Measurements from ENCODE around the gene SDF4.

SDF4 gene

DNA sequence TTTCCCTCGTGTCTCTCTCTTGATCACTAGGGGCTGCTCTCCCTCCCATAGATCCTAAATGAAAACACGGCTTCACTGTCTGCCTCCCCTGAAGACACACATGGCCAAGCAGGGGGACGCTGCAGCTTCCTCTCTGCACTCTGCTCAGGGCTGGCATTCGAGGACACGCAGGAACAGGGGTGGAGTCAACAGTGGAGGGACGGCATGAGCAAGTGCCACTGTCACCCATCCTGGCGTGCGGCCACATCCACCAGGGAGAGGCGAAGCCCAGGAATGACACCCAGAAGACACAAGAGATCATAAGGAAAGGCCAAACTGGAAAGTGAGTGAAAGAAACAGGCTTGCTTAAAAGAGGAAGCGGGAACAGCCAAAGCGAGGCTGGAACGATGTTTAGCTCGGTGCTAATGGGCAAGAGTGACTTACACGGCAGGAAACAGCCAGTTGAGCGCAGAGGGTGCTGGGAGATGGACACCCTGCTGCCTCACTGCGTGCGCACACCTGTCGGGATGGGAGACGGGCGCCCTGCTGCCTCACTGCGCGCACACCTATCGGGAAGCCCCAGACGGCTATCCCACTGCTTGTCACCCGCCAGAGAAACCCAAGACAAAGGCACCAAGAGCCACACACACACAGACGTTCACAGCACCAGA lies 28.3 kb upstream of the SDF4 start:
- Histone ChIP-seq H3K4me3 (ENCODE audit: low read depth in 1 of 2, low read length in 2 of 2) (no peak overlapping the region), H3K9ac (ENCODE audit: low read depth in 1 of 2, low read length in 2 of 2) (no peak overlapping the region), H3K4me1 (ENCODE audit: control insufficient read depth in 1 of 2, insufficient read depth in 2 of 2, low read length in 2 of 2) (peaks cover 0 to 3% of the 10 kb centered on the region in 2 donors), H3K27ac (ENCODE audit: low read depth, low read length) (no peak overlapping the region), H3K9me3 (ENCODE audit: control insufficient read depth in 1 of 2, low read length in 2 of 2) (no peaks in the 10 kb centered on the region), H3K27me3 (ENCODE audit: control insufficient read depth in 1 of 2, insufficient read depth in 2 of 2, low read length in 2 of 2) (no peaks in the 10 kb centered on the region), H3K36me3 (ENCODE audit: control insufficient read depth in 1 of 2, insufficient read depth in 2 of 2, low read length in 2 of 2) (peaks cover 41 to 76% of the 10 kb centered on the region in 2 donors)

DNA sequence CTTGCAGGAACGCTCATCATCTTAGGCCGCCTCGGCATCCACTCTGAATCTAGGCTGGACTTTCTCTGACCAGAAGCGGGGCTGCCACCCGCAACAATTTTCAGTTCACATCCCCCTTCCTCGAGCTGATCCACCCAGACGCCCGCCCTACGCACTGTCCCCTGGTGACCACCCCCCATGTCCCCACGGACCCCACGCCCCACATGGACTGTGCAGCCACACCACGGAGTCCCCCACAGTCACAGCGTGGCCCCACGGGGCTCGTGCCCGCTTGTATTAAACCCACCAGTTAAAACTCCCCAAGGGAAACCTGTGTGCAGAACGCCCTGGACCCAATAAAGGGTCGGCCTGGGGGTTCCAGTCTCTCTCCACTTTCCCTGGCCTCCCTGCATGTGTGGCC lies 27.7 kb upstream of the SDF4 start:
- Histone ChIP-seq H3K4me1 (ENCODE audit: control insufficient read depth in 1 of 2, insufficient read depth in 2 of 2, low read length in 2 of 2) (peaks cover 0 to 3% of the 10 kb centered on the region in 2 donors), H3K36me3 (ENCODE audit: control insufficient read depth in 1 of 2, insufficient read depth in 2 of 2, low read length in 2 of 2) (peaks cover 40 to 77% of the 10 kb centered on the region in 2 donors)

DNA sequence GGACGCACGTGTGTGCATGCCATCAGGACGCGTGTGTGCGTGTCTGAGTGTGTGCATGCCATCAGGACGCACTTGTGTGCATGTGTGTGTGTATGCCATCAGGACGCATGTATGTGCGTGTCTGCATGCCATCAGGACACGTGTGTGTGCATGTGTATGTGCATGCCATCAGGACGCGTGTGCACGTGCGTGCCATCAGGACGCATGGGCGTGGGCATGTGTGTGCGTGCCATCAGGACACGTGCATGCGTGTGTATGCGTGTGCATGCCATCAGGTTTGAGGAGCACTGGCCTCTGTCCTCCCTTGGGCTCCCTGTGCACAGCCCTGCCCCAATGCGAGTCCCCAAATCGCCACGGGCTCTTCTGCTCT lies 27.3 kb upstream of the SDF4 start:
- Histone ChIP-seq H3K27ac (ENCODE audit: low read depth, low read length) (no peak overlapping the region), H3K36me3 (ENCODE audit: control insufficient read depth in 1 of 2, insufficient read depth in 2 of 2, low read length in 2 of 2) (peaks cover 40 to 75% of the 10 kb centered on the region in 2 donors), H3K9me3 (ENCODE audit: control insufficient read depth in 1 of 2, low read length in 2 of 2) (no peaks in the 10 kb centered on the region), H3K4me1 (ENCODE audit: control insufficient read depth in 1 of 2, insufficient read depth in 2 of 2, low read length in 2 of 2) (peaks cover 0 to 3% of the 10 kb centered on the region in 2 donors), H3K27me3 (ENCODE audit: control insufficient read depth in 1 of 2, insufficient read depth in 2 of 2, low read length in 2 of 2) (no peaks in the 10 kb centered on the region), H3K4me3 (ENCODE audit: low read depth in 1 of 2, low read length in 2 of 2) (no peak overlapping the region), H3K9ac (ENCODE audit: low read depth in 1 of 2, low read length in 2 of 2) (no peak overlapping the region)

More for the DNA sequence above, 27.7 kb upstream of the SDF4 start:
- H3K9me3 ChIP-seq (ENCODE audit: control insufficient read depth in 1 of 2, low read length in 2 of 2), result no peaks in the 10 kb centered on the region
- H3K4me3 ChIP-seq (ENCODE audit: low read depth in 1 of 2, low read length in 2 of 2), result no peak overlapping the region
- no peaks in the 10 kb centered on the region for H3K27me3 ChIP-seq (ENCODE audit: control insufficient read depth in 1 of 2, insufficient read depth in 2 of 2, low read length in 2 of 2)
- H3K9ac ChIP-seq (ENCODE audit: low read depth in 1 of 2, low read length in 2 of 2), result no peak overlapping the region
- no peak overlapping the region for H3K27ac ChIP-seq (ENCODE audit: low read depth, low read length)

DNA sequence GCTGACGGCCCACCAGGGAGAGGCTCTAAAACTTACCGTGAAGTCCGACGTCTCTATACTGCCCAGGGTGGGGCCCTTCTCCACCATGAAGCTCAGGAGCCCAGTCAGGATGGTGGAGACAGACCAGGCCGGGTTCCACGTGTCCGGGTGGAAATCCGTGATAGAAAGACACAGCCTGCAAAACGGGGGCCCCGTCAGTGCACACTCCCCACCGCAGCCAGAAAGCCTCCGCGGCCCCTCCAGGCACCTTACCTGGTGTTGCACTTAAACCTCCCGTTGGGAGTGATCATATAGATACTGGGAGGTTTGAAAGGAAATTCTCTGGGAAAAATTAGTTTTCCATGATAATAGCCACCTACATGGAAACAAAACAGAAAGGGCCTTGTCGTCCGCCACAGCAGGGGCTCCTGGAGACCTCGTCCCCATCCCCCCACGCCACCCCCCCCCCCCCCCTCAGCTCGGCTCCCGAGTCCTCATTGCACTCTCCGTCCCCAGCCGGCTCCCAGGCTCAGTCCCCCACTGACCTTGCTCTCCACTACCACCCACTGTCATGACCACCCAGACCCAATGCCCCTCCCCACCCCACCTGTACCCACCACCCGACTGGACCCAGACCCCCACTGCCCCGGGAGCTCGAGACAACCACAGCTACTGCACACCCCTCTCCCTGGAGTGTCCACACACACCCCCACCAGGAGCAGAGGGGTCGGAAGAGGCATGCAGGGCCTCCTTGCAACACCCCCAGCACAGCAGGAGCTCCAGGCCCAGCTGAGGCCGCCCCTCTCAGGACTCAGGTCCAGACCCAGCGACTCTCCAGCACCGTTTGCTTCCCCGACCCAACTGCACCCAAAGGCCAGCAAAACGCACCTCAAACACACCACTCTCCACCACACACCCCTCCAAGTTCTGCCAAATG lies 25.4 kb upstream of the SDF4 start:
- Histone ChIP-seq H3K27me3 (ENCODE audit: control insufficient read depth in 1 of 2, insufficient read depth in 2 of 2, low read length in 2 of 2) (no peaks in the 10 kb centered on the region), H3K9ac (ENCODE audit: low read depth in 1 of 2, low read length in 2 of 2) (no peak overlapping the region), H3K36me3 (ENCODE audit: control insufficient read depth in 1 of 2, insufficient read depth in 2 of 2, low read length in 2 of 2) (peaks cover 42 to 75% of the 10 kb centered on the region in 2 donors), H3K27ac (ENCODE audit: low read depth, low read length) (no peak overlapping the region), H3K4me1 (ENCODE audit: control insufficient read depth in 1 of 2, insufficient read depth in 2 of 2, low read length in 2 of 2) (peaks cover 0 to 3% of the 10 kb centered on the region in 2 donors), H3K9me3 (ENCODE audit: control insufficient read depth in 1 of 2, low read length in 2 of 2) (no peaks in the 10 kb centered on the region), H3K4me3 (ENCODE audit: low read depth in 1 of 2, low read length in 2 of 2) (no peak overlapping the region)

DNA sequence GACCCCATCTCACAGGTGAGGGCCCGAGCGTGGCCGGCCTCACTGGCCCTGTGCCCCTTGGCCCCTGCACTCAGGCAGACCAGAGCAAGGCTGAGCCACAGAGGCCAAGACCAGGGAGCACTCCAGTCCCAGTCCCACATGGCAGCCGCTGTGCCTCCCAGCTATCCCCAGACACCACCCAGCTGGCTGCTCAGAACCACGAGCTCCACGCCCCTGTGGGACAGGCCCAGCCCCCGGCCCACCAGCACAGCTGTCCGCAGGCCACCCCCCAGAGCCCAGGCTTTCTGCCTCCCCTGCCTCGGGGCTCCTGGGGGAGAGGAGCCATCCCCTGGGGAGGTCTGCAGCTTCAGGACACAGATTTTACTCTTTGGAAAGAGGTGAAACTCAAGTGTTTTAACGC lies 23.8 kb upstream of the SDF4 start:
- Histone ChIP-seq H3K27ac (ENCODE audit: low read depth, low read length) (no peak overlapping the region), H3K9ac (ENCODE audit: low read depth in 1 of 2, low read length in 2 of 2) (no peak overlapping the region), H3K36me3 (ENCODE audit: control insufficient read depth in 1 of 2, insufficient read depth in 2 of 2, low read length in 2 of 2) (peaks cover 29 to 64% of the 10 kb centered on the region in 2 donors), H3K4me3 (ENCODE audit: low read depth in 1 of 2, low read length in 2 of 2) (no peak overlapping the region), H3K4me1 (ENCODE audit: control insufficient read depth in 1 of 2, insufficient read depth in 2 of 2, low read length in 2 of 2) (peaks cover 0 to 6% of the 10 kb centered on the region in 2 donors), H3K9me3 (ENCODE audit: control insufficient read depth in 1 of 2, low read length in 2 of 2) (no peaks in the 10 kb centered on the region), H3K27me3 (ENCODE audit: control insufficient read depth in 1 of 2, insufficient read depth in 2 of 2, low read length in 2 of 2) (no peaks in the 10 kb centered on the region)

DNA sequence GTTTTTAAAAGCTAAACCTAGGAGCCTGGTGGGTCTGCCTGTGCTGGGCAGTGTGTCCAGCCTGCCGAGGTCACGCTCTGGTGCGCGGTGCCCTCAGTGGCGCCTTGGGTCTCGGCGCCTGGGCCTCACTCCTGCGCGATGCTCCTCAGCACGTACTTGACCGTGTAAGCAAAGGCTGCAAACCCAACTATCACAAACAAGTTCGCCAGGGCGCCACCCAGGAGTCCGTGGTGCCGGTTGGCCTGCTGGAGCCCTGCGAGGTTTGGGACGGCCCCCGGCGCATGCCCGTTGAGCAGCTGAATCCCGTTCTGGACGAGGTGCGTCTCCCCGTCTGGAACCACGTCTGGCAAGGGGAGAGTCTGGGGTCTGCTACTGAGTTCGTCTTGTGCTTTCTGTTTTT lies 23.3 kb upstream of the SDF4 start:
- H3K4me1 ChIP-seq (ENCODE audit: control insufficient read depth in 1 of 2, insufficient read depth in 2 of 2, low read length in 2 of 2), result peaks cover 0 to 7% of the 10 kb centered on the region in 2 donors
- peaks cover 25 to 58% of the 10 kb centered on the region in 2 donors for H3K36me3 ChIP-seq (ENCODE audit: control insufficient read depth in 1 of 2, insufficient read depth in 2 of 2, low read length in 2 of 2)
- no peaks in the 10 kb centered on the region for H3K27me3 ChIP-seq (ENCODE audit: control insufficient read depth in 1 of 2, insufficient read depth in 2 of 2, low read length in 2 of 2)
- no peak overlapping the region for H3K27ac ChIP-seq (ENCODE audit: low read depth, low read length)
- no peaks in the 10 kb centered on the region for H3K9me3 ChIP-seq (ENCODE audit: control insufficient read depth in 1 of 2, low read length in 2 of 2)
- no peak overlapping the region for H3K4me3 ChIP-seq (ENCODE audit: low read depth in 1 of 2, low read length in 2 of 2)
- H3K9ac ChIP-seq (ENCODE audit: low read depth in 1 of 2, low read length in 2 of 2), result no peak overlapping the region

DNA sequence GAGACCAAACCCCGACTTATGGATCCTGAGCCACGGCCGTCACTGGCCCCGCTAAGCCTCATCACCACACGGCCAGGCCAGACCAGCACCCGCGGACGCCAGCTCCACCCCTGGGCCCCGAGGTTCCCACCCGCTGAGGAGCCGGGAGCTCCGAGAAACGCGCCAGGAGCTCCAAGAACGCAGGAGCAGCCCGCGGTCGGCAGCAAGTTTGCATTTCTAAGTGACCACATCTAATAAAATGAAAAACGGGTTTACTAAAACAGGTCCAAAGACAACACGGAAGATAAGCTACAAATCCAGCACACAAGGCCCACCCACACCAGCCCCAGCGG lies 22.8 kb upstream of the SDF4 start:
- H3K27me3 ChIP-seq (ENCODE audit: control insufficient read depth in 1 of 2, insufficient read depth in 2 of 2, low read length in 2 of 2), result no peaks in the 10 kb centered on the region
- peaks cover 23 to 54% of the 10 kb centered on the region in 2 donors for H3K36me3 ChIP-seq (ENCODE audit: control insufficient read depth in 1 of 2, insufficient read depth in 2 of 2, low read length in 2 of 2)
- no peak overlapping the region for H3K9ac ChIP-seq (ENCODE audit: low read depth in 1 of 2, low read length in 2 of 2)
- H3K9me3 ChIP-seq (ENCODE audit: control insufficient read depth in 1 of 2, low read length in 2 of 2), result no peaks in the 10 kb centered on the region
- no peak overlapping the region for H3K4me3 ChIP-seq (ENCODE audit: low read depth in 1 of 2, low read length in 2 of 2)
- no peak overlapping the region for H3K27ac ChIP-seq (ENCODE audit: low read depth, low read length)
- peaks cover 0 to 7% of the 10 kb centered on the region in 2 donors for H3K4me1 ChIP-seq (ENCODE audit: control insufficient read depth in 1 of 2, insufficient read depth in 2 of 2, low read length in 2 of 2)

DNA sequence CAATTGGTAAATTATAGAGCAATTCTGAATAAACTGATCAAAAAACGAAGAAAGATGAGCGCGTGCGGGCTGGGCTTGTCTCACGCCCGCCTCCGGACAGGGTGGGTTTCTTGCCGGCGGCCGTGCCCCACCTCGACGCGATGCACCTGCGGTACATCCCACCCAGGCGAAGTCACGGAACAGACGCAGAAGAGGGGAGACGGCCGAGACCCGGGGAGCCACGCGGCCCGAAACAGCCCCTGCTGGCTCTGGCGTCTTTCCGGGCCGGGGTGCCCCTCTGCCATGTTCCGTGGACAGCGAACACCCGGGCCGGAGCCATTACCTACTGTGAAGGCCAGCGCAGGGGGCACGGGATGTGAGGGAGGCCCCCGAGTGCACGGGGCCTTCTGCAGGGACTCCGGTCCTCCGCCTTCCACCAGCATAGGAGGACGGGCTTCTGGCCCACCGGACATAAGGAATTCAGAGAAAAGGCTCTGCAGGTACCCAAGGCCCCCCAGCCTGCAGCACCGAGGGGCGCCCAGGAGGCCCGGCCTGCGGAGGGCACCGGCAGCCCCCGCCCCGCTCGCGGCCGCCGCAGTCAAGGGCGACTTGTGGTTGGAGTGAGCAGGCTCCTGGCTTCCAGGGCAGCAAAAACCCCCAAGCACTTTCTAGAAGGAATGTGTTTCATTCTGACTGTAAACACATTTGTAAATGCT lies 22.3 kb upstream of the SDF4 start:
- Histone ChIP-seq H3K27me3 (ENCODE audit: control insufficient read depth in 1 of 2, insufficient read depth in 2 of 2, low read length in 2 of 2) (no peaks in the 10 kb centered on the region), H3K9ac (ENCODE audit: low read depth in 1 of 2, low read length in 2 of 2) (no peak overlapping the region), H3K9me3 (ENCODE audit: control insufficient read depth in 1 of 2, low read length in 2 of 2) (no peaks in the 10 kb centered on the region), H3K27ac (ENCODE audit: low read depth, low read length) (no peak overlapping the region), H3K36me3 (ENCODE audit: control insufficient read depth in 1 of 2, insufficient read depth in 2 of 2, low read length in 2 of 2) (peaks cover 20 to 50% of the 10 kb centered on the region in 2 donors), H3K4me3 (ENCODE audit: low read depth in 1 of 2, low read length in 2 of 2) (no peak overlapping the region), H3K4me1 (ENCODE audit: control insufficient read depth in 1 of 2, insufficient read depth in 2 of 2, low read length in 2 of 2) (peaks cover 0 to 7% of the 10 kb centered on the region in 2 donors)

DNA sequence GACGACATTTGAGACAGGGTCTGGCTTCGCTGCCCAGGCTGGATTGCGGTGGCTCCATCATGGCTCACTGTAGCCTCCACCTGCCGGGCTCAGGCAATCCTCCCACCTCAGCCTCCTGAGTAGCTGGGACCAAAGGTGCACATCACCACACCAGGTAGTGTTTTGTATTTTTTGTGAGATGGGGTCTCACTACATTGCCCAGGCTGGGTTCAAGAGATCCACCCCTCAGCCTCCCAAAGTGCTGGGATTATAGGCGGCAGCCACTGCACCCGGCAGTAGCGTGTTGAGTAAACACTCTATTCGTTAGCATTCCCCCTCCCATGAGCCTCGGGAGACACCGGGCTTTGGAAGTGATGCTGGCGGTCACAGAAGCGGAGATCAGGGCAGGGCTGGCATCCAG lies 21.5 kb upstream of the SDF4 start:
- Histone ChIP-seq H3K27me3 (ENCODE audit: control insufficient read depth in 1 of 2, insufficient read depth in 2 of 2, low read length in 2 of 2) (no peaks in the 10 kb centered on the region), H3K4me3 (ENCODE audit: low read depth in 1 of 2, low read length in 2 of 2) (no peak overlapping the region), H3K27ac (ENCODE audit: low read depth, low read length) (no peak overlapping the region), H3K36me3 (ENCODE audit: control insufficient read depth in 1 of 2, insufficient read depth in 2 of 2, low read length in 2 of 2) (peaks cover 16 to 42% of the 10 kb centered on the region in 2 donors), H3K9me3 (ENCODE audit: control insufficient read depth in 1 of 2, low read length in 2 of 2) (no peaks in the 10 kb centered on the region), H3K4me1 (ENCODE audit: control insufficient read depth in 1 of 2, insufficient read depth in 2 of 2, low read length in 2 of 2) (peaks cover 0 to 3% of the 10 kb centered on the region in 2 donors), H3K9ac (ENCODE audit: low read depth in 1 of 2, low read length in 2 of 2) (no peak overlapping the region)

DNA sequence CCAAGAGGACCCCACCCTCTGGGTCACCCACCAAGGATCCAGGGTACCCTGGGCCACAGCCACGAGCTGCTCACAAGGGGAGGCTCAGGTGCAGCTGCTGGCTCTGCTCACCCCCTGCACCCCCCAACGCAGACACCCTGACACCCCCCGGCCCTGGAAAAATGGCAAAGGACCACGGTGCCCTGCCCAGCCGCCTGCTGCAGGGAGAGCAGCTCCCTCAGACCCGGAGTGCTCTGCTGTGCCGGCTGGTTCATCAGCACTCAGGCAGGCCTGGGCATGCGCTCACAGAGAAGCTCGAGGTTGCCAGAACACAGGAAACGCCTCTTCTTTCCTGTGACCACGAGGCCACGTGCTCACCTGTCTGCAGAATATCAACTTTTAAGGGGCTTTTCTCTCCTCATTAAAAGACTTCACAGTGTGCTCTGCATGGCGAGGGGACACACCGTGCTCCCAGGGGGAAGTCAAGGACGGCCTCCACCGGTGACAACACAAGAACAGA lies 19.0 kb upstream of the SDF4 start:
- no peaks in the 10 kb centered on the region for H3K9me3 ChIP-seq (ENCODE audit: control insufficient read depth in 1 of 2, low read length in 2 of 2)
- H3K36me3 ChIP-seq (ENCODE audit: control insufficient read depth in 1 of 2, insufficient read depth in 2 of 2, low read length in 2 of 2), result peaks cover 16 to 27% of the 10 kb centered on the region in 2 donors
- peaks cover 0 to 13% of the 10 kb centered on the region in 2 donors for H3K27me3 ChIP-seq (ENCODE audit: control insufficient read depth in 1 of 2, insufficient read depth in 2 of 2, low read length in 2 of 2)
- no peak overlapping the region for H3K27ac ChIP-seq (ENCODE audit: low read depth, low read length)
- H3K4me1 ChIP-seq (ENCODE audit: control insufficient read depth in 1 of 2, insufficient read depth in 2 of 2, low read length in 2 of 2), result peaks cover 0 to 3% of the 10 kb centered on the region in 2 donors
- no peak overlapping the region for H3K4me3 ChIP-seq (ENCODE audit: low read depth in 1 of 2, low read length in 2 of 2)
- H3K9ac ChIP-seq (ENCODE audit: low read depth in 1 of 2, low read length in 2 of 2), result no peak overlapping the region

Measured in duodenal mucosa (tissue), 2 donors.